Uterus (tissue), 2 donors: ENCODE results near the gene CCDC127.
"Not testable (repeated sequence)": the region's sequence is repeated elsewhere in the genome, so short reads cannot be mapped to it uniquely, and the experiment has no call there.

ENCODE experiments used
- POLR2A ChIP-seq, 2 donors: fragments of 450-650 bp; IDR thresholded peaks; one replicate each; pipeline ENCODE4 v1.6.1; 2016; ENCODE audit warnings: antibody characterized with exemption in 2 of 2, mild to moderate bottlenecking in 1 of 2, moderate library complexity in 1 of 2
- TF ChIP-seq, protein P1 (sequence below), 4 experiments: fragments of 200-600 bp in 2 of 4; fragments of 450-650 bp in 2 of 4; sonication (generic) in 2 of 4; IDR thresholded peaks; one replicate each; pipeline ENCODE4 v1.5.1; 2016 to 2019; ENCODE audit warnings: antibody characterized with exemption in 4 of 4, mild to moderate bottlenecking in 2 of 4, moderate library complexity in 1 of 4

DNA sequence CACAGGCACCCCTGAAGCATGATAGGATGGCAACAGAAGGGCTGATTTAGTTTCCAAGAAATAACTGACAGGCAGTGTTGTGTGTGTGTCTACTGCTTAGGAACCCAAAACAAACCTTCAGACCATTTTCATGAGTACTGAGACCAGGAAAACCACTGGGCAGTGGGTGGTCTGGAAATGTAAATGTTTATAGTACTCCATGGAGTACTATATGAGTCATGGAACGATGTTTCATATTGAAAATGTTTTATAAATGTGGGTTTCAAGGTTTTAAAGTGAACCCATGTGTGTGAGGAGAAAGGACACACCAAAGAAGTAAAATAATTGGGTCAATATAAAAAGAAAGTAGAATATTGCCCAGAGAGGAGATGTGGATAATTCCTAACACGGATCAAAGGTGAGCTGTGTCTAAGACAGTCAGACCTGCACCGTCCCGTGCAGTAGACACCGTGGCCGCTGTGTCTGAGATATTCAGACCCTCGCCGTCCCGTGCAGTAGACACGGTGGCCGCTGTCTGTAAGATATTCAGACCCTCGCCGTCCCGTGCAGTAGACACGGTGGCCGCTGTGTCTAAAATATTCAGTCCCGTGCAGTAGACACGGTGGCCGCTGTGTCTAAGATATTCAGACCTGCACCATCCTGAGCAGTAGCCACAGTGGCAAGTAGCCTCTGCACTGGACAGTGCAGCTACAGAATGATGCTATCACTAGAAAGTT, 48.5 kb upstream of the CCDC127 start:
- TF ChIP-seq, protein P1, sequence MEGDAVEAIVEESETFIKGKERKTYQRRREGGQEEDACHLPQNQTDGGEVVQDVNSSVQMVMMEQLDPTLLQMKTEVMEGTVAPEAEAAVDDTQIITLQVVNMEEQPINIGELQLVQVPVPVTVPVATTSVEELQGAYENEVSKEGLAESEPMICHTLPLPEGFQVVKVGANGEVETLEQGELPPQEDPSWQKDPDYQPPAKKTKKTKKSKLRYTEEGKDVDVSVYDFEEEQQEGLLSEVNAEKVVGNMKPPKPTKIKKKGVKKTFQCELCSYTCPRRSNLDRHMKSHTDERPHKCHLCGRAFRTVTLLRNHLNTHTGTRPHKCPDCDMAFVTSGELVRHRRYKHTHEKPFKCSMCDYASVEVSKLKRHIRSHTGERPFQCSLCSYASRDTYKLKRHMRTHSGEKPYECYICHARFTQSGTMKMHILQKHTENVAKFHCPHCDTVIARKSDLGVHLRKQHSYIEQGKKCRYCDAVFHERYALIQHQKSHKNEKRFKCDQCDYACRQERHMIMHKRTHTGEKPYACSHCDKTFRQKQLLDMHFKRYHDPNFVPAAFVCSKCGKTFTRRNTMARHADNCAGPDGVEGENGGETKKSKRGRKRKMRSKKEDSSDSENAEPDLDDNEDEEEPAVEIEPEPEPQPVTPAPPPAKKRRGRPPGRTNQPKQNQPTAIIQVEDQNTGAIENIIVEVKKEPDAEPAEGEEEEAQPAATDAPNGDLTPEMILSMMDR (IDR thresholded peaks at IDR 0.05): not testable (repeated sequence)
- TF ChIP-seq POLR2A (IDR thresholded peaks at IDR 0.05): not testable (repeated sequence)
